ENCODE results near the gene TRIM24. TPM values are rescaled to one million over a fixed set of nuclear protein-coding genes. Genes with fewer than 3 reads are reported as not detected.

Gene TRIM24
- total RNA-seq (2022; extraction: Qiagen RNA extraction; ENCODE audit: low read depth) = 6.6 to 9.1 TPM (median 7.8 TPM) in 5 replicates

DNA sequence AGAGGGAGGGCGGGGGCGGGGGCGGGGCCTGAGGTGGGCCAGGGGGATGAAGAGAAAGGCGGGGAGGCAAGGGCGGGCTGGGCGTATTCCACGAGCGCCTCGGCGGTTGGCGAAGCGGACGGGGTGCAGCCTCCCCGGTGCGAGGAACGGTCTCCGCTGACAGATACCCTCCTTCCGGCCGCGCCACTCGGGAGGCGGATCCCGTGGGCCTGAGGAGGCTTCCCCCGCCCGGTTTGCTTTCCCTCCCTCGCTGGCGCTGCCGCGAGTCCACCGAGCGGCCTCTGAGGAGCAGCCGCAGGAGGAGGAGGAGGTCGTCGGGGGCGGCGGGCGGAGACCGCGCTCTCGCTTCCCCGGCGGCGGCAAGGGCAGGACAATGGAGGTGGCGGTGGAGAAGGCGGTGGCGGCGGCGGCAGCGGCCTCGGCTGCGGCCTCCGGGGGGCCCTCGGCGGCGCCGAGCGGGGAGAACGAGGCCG lies at the start of gene TRIM24:
Gene TRIM24, plus strand, starts transcription at position 84 of the 473 bp plus-strand sequence. Its CDS starts 290 bp downstream, at position 374.

Other genes starting within 250 kb of the TRIM24 start
- not detected in 5 replicates for gene SVOPL, start 241.1 kb downstream of the TRIM24 start, total RNA-seq (2022; extraction: Qiagen RNA extraction; ENCODE audit: low read depth)